Measurements from ENCODE around the gene STRBP.
"Not testable (repeated sequence)": the region's sequence is repeated elsewhere in the genome, so short reads cannot be mapped to it uniquely, and the experiment has no call there.

STRBP gene

DNA sequence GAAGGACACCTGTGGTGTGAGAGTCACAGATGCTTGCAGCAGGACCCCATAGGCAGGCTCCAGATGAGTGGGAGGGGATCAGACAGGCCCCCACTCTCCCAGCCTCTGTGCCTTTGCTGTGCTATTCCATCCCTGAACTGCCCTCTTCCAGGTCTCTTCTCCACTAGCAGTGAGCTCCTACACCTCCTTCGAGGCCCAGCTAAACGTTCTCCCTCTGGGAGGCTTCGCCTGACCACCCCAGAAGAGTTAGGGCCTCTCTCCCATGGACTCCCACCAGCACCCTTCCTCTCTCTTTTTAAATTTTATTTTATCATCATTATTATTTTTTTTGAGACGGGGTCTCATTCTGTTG, 35.9 kb upstream of the STRBP start:
- no peaks in the 10 kb centered on the region for H3K79me2 ChIP-seq (ENCODE audit: low read length)
- H3K4me2 ChIP-seq (ENCODE audit: low read depth, low read length): no peak overlapping the region
- no peaks in the 10 kb centered on the region for H3K36me3 ChIP-seq (replicated peaks; ENCODE audit: insufficient read depth, low read length)
- DNase-seq: no peak
- H4K20me1 ChIP-seq (ENCODE audit: insufficient read depth, low read length): no peaks in the 10 kb centered on the region
- H3K9ac ChIP-seq (ENCODE audit: low read length): no peak overlapping the region
- no peak overlapping the region for H2AFZ ChIP-seq (ENCODE audit: low read length)
- H3K27me3 ChIP-seq (replicated peaks; ENCODE audit: insufficient read depth, low read length): no peaks in the 10 kb centered on the region
- no peak overlapping the region for H3K4me3 ChIP-seq (ENCODE audit: low read length)
- H3K4me1 ChIP-seq (ENCODE audit: low read length): no peaks in the 10 kb centered on the region
- no peaks in the 10 kb centered on the region for H3K9me3 ChIP-seq (replicated peaks; ENCODE audit: insufficient read depth, low read length)
- no peak for TF ChIP-seq EZH2 (optimal IDR thresholded peaks at IDR 0.05; ENCODE audit: low read depth, low read length)
- TF ChIP-seq, protein P1, sequence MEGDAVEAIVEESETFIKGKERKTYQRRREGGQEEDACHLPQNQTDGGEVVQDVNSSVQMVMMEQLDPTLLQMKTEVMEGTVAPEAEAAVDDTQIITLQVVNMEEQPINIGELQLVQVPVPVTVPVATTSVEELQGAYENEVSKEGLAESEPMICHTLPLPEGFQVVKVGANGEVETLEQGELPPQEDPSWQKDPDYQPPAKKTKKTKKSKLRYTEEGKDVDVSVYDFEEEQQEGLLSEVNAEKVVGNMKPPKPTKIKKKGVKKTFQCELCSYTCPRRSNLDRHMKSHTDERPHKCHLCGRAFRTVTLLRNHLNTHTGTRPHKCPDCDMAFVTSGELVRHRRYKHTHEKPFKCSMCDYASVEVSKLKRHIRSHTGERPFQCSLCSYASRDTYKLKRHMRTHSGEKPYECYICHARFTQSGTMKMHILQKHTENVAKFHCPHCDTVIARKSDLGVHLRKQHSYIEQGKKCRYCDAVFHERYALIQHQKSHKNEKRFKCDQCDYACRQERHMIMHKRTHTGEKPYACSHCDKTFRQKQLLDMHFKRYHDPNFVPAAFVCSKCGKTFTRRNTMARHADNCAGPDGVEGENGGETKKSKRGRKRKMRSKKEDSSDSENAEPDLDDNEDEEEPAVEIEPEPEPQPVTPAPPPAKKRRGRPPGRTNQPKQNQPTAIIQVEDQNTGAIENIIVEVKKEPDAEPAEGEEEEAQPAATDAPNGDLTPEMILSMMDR (IDR thresholded peaks at IDR 0.05; ENCODE audit: low read length): no peak
- TF ChIP-seq EZH2phosphoT487 (IDR thresholded peaks at IDR 0.05; ENCODE audit: low read length): no peak
- H3K27ac ChIP-seq (ENCODE audit: low read length): no peak overlapping the region
- H3K9me2 ChIP-seq (replicated peaks; ENCODE audit: insufficient read depth, low read length): no peaks in the 10 kb centered on the region
- no peaks in the 10 kb centered on the region for H3F3A ChIP-seq (ENCODE audit: insufficient read depth, low read length)

DNA sequence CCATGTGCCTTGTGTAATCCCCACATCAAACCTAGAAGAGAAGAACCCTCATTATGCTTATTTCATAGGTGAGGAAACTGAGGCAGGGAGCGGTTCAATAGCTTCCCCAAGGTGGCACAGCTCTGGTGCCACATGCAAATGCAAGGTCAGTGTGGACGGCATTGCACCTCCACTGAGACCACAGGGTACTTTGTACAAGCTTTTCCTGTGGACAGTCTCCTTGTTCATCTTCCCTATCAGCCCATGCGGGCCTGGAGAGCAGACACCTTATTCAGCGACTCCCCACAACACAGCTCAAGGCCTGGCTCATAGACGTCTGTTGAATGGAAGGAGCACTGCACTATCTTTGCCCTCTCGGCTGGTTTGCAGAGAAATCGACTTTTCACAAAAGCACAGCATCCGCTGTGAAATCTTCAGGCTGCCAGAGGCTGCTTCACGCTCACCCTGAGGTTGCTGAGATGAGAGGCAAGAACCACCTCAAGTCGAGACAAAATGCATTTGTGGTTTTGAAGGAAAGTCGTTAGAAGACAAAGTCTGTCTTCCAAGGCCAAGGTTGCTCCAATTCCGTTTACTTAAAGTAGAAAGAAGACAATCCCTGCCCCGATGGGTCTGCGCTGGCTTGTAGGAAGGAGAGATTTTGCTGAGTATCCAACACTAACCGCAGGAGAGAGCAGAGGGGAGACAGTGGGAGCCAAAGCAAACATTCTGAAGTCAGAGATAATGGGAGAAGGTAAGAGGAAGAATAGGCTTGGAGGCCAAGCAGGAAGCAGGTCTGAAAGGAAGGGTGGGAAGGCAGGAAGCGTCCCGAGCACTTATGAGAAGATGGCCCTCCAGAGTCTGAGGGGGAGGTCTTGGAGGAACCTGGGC, 34.2 kb upstream of the STRBP start:
- H3F3A ChIP-seq (ENCODE audit: insufficient read depth, low read length): no peaks in the 10 kb centered on the region
- H3K27ac ChIP-seq (ENCODE audit: low read length): no peak overlapping the region
- DNase-seq: no peak
- H3K9me2 ChIP-seq (replicated peaks; ENCODE audit: insufficient read depth, low read length): no peaks in the 10 kb centered on the region
- H3K4me1 ChIP-seq (ENCODE audit: low read length): no peaks in the 10 kb centered on the region
- no peak overlapping the region for H2AFZ ChIP-seq (ENCODE audit: low read length)
- TF ChIP-seq, protein P1 (IDR thresholded peaks at IDR 0.05; ENCODE audit: low read length): no peak
- no peak for TF ChIP-seq EZH2phosphoT487 (IDR thresholded peaks at IDR 0.05; ENCODE audit: low read length)
- H3K4me2 ChIP-seq (ENCODE audit: low read depth, low read length): no peak overlapping the region
- H3K79me2 ChIP-seq (ENCODE audit: low read length): no peaks in the 10 kb centered on the region
- H3K27me3 ChIP-seq (replicated peaks; ENCODE audit: insufficient read depth, low read length): no peaks in the 10 kb centered on the region
- H3K36me3 ChIP-seq (replicated peaks; ENCODE audit: insufficient read depth, low read length): no peaks in the 10 kb centered on the region
- no peak overlapping the region for H3K4me3 ChIP-seq (ENCODE audit: low read length)
- no peak overlapping the region for H3K9ac ChIP-seq (ENCODE audit: low read length)
- no peaks in the 10 kb centered on the region for H4K20me1 ChIP-seq (ENCODE audit: insufficient read depth, low read length)
- H3K9me3 ChIP-seq (replicated peaks; ENCODE audit: insufficient read depth, low read length): no peaks in the 10 kb centered on the region

DNA sequence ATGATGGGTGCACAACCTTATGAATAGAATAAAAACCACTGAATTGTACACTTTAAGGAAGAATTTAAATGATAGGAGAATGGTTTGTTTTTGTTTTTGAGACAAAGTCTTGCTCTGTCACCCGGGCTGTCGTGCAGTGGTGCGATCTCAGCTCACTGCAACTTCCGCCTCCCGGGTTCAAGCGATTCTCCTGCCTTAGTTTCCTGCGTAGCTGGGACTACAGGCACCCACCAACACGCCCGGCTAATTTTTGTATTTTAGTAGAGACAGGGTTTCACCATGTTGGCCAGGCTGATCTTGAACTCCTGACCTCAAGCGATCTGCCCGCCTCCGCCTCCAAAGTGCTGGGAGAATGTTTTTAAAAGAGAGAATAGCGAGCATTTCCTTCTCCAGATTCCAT, 33.5 kb upstream of the STRBP start:
- H3K4me1 ChIP-seq (ENCODE audit: low read length); H3K27me3 ChIP-seq (replicated peaks; ENCODE audit: insufficient read depth, low read length); H3K36me3 ChIP-seq (replicated peaks; ENCODE audit: insufficient read depth, low read length); H3K27ac ChIP-seq (ENCODE audit: low read length); H3K79me2 ChIP-seq (ENCODE audit: low read length); H3K4me3 ChIP-seq (ENCODE audit: low read length); H3K9me2 ChIP-seq (replicated peaks; ENCODE audit: insufficient read depth, low read length); H3K9ac ChIP-seq (ENCODE audit: low read length); H4K20me1 ChIP-seq (ENCODE audit: insufficient read depth, low read length); H3F3A ChIP-seq (ENCODE audit: insufficient read depth, low read length); H2AFZ ChIP-seq (ENCODE audit: low read length); H3K9me3 ChIP-seq (replicated peaks; ENCODE audit: insufficient read depth, low read length); DNase-seq; H3K4me2 ChIP-seq (ENCODE audit: low read depth, low read length): not testable (repeated sequence)

DNA sequence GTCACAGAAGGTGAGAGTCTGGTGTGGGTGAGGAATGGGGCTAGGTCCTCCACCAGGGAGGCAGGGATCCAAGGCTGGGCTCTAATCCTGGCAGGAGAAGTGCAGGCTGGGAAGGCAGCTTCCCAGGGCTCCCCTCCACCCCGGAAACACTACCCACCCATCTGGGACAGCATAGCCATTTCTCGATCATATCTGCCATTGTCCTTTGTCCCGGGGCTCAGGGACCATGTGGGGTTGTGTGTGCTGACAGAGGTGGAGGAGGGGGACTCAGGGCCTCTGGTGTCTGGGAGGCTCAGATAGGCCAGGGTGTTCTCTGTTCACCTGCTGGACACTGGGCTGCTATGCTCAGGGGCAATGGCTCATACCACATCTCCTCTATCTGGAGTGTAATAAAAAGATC, 32.2 kb upstream of the STRBP start:
- no peak overlapping the region for H2AFZ ChIP-seq (ENCODE audit: low read length)
- TF ChIP-seq EZH2 (optimal IDR thresholded peaks at IDR 0.05; ENCODE audit: low read depth, low read length): no peak
- no peak for TF ChIP-seq EZH2phosphoT487 (IDR thresholded peaks at IDR 0.05; ENCODE audit: low read length)
- TF ChIP-seq, protein P1 (IDR thresholded peaks at IDR 0.05; ENCODE audit: low read length): no peak
- no peak overlapping the region for H3K4me2 ChIP-seq (ENCODE audit: low read depth, low read length)

More for the DNA sequence above, 32.2 kb upstream of the STRBP start:
- Histone ChIP-seq H3K27ac (ENCODE audit: low read length) (no peak overlapping the region), H3K9me3 (replicated peaks; ENCODE audit: insufficient read depth, low read length) (no peaks in the 10 kb centered on the region), H3K9ac (ENCODE audit: low read length) (no peak overlapping the region), H3K4me1 (ENCODE audit: low read length) (no peaks in the 10 kb centered on the region), H3K4me3 (ENCODE audit: low read length) (no peak overlapping the region), H3K27me3 (replicated peaks; ENCODE audit: insufficient read depth, low read length) (no peaks in the 10 kb centered on the region), H3K79me2 (ENCODE audit: low read length) (no peaks in the 10 kb centered on the region), H3K9me2 (replicated peaks; ENCODE audit: insufficient read depth, low read length) (no peaks in the 10 kb centered on the region), H3F3A (ENCODE audit: insufficient read depth, low read length) (no peaks in the 10 kb centered on the region), H3K36me3 (replicated peaks; ENCODE audit: insufficient read depth, low read length) (no peaks in the 10 kb centered on the region), H4K20me1 (ENCODE audit: insufficient read depth, low read length) (no peaks in the 10 kb centered on the region)
- DNase-seq: no peak
